Tibial nerve (tissue), 4 donors: ENCODE data around the gene CLEC5A.
A peak's percentile ranks its signal among the peaks of the same experiment; 100 is the strongest.

Experiments
- EP300 ChIP-seq, 2 donors: sonication (generic); formaldehyde crosslinking; IDR thresholded peaks; one replicate each; pipeline ENCODE4 v1.6.1; 2017; ENCODE audit warnings: antibody characterized with exemption in 2 of 2, mild to moderate bottlenecking in 1 of 2
- POLR2A ChIP-seq, 2 donors: fragments of 450-650 bp; IDR thresholded peaks; one replicate each; pipeline ENCODE4 v1.6.1; 2017; ENCODE audit warnings: antibody characterized with exemption in 2 of 2, mild to moderate bottlenecking in 2 of 2, moderate library complexity in 2 of 2
- TF ChIP-seq, protein P1 (sequence below), 5 experiments: fragments of 200-600 bp in 3 of 5; fragments of 450-650 bp in 2 of 5; sonication (generic) in 3 of 5; IDR thresholded peaks; one replicate each; pipeline ENCODE4 v1.5.1; 2016 to 2019; ENCODE audit warnings: antibody characterized with exemption in 5 of 5, mild to moderate bottlenecking in 3 of 5, moderate library complexity in 2 of 5

DNA sequence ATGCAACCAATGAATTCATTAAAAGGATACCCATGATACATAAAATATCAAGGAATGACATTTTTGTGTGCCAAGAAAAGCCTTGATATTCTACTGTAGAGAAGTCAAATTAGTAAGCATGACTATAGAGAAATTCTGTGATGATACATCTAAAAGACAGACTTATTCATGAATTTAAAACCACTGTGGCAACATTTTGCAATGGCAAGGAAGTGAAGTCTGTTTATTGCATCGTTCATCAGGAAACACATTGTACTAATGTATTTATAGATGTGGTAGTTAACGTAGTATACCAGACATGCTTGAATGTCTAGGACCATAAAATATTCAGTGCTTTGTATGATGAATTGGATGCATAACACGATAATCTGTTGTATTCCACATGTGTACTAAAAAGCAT lies 9.3 kb upstream of the CLEC5A start:
- TF ChIP-seq, protein P1, sequence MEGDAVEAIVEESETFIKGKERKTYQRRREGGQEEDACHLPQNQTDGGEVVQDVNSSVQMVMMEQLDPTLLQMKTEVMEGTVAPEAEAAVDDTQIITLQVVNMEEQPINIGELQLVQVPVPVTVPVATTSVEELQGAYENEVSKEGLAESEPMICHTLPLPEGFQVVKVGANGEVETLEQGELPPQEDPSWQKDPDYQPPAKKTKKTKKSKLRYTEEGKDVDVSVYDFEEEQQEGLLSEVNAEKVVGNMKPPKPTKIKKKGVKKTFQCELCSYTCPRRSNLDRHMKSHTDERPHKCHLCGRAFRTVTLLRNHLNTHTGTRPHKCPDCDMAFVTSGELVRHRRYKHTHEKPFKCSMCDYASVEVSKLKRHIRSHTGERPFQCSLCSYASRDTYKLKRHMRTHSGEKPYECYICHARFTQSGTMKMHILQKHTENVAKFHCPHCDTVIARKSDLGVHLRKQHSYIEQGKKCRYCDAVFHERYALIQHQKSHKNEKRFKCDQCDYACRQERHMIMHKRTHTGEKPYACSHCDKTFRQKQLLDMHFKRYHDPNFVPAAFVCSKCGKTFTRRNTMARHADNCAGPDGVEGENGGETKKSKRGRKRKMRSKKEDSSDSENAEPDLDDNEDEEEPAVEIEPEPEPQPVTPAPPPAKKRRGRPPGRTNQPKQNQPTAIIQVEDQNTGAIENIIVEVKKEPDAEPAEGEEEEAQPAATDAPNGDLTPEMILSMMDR (IDR thresholded peaks at IDR 0.05), result no peak
- TF ChIP-seq POLR2A (IDR thresholded peaks at IDR 0.05) (no peak), EP300 (IDR thresholded peaks at IDR 0.05) (peak in 1 of 2 donors; percentile 78)
